GM12878 (cell line): ENCODE data around the gene RNF220. TPM values are rescaled to one million over a fixed set of nuclear protein-coding genes. Genes with fewer than 3 reads are reported as not detected.
A peak's percentile ranks its signal among the peaks of the same experiment; 100 is the strongest.

ENCODE experiments used
- CBX3 ChIP-seq: fragments of 200-600 bp; sonication (generic); IDR thresholded peaks from 2 replicates; pipeline ENCODE4 v1.6.1; 2016; ENCODE audit warnings: low read depth, borderline replicate concordance
- ESRRA ChIP-seq: IDR thresholded peaks from 2 replicates; pipeline ENCODE4 v1.6.1; 2012; ENCODE audit warnings: mild to moderate bottlenecking, low read length, improper control_type of control experiment
- EZH2 ChIP-seq: IDR thresholded peaks from 2 replicates; pipeline ENCODE4 v1.6.1; 2012; ENCODE audit warnings: low read depth, mild to moderate bottlenecking, control low read depth, inconsistent platforms, low read length, borderline replicate concordance; ENCODE audit not compliant: control insufficient read depth
- GABPA ChIP-seq: IDR thresholded peaks from 2 replicates; pipeline ENCODE4 v1.6.1; 2014; ENCODE audit warnings: antibody characterized with exemption, low read depth, mild to moderate bottlenecking, inconsistent platforms
- MYB ChIP-seq: fragments of 150-350 bp; IDR thresholded peaks from 2 replicates; pipeline ENCODE4 v1.6.1; 2014; ENCODE audit warnings: mild to moderate bottlenecking, low read depth, low read length, borderline replicate concordance
- NBN ChIP-seq: fragments of 450-650 bp; IDR thresholded peaks from 2 replicates; pipeline ENCODE4 v1.6.1; 2016
- RAD21 ChIP-seq: IDR thresholded peaks from 2 replicates; pipeline ENCODE4 v1.6.1; 2011; ENCODE audit warnings: mild to moderate bottlenecking, low read depth, low read length, moderate library complexity; ENCODE audit not compliant: insufficient read depth
- SPI1 ChIP-seq: IDR thresholded peaks from 2 replicates; pipeline ENCODE4 v1.6.1; 2011; ENCODE audit warnings: low read depth, mild to moderate bottlenecking, low read length, moderate library complexity, borderline replicate concordance; ENCODE audit not compliant: insufficient read depth
- SRF ChIP-seq, 2 experiments: IDR thresholded peaks; 2 replicates each; pipeline ENCODE4 v1.6.1; 2011; ENCODE audit warnings: low read depth in 2 of 2, low read length in 2 of 2, mild to moderate bottlenecking in 1 of 2, moderate library complexity in 1 of 2
- STAT3 ChIP-seq: IDR thresholded peaks from 2 replicates; pipeline ENCODE4 v1.6.1; 2011; ENCODE audit warnings: low read depth, low read length, improper control_type of control experiment
- ZNF622 ChIP-seq: fragments of 450-650 bp; IDR thresholded peaks from 2 replicates; pipeline ENCODE4 v1.6.1; 2017; ENCODE audit warnings: mild to moderate bottlenecking, inconsistent platforms
- polyA plus RNA-seq, 11 experiments: library from polyadenylated mRNA; depleted of rRNA in 4 of 11; unstranded in 6 of 11; stranded (reverse) in 5 of 11; fragments of >200 nt; fragmentation: Nextera tagmentation in 4 of 11; fragmentation: Illumina TruSeq in 1 of 11; extraction: Ambion mirVana in 4 of 11; extraction: Trizol in 1 of 11; gene quantifications; 1 replicate in 1 of 11; 2 replicates in 10 of 11; pipeline versions ENCODE4 v1.2.1 to v1.2.3, GENCODE V29; 2011 to 2016; ENCODE audit warnings: inconsistent platforms in 2 of 11, missing spikeins in 2 of 11, low read depth in 1 of 11
- total RNA-seq, 4 experiments: library from RNA; depleted of rRNA in 3 of 4; stranded (reverse); fragments of >200 nt in 3 of 4; fragmentation: Illumina TruSeq in 1 of 4; extraction: Trizol in 1 of 4; gene quantifications; 2 replicates each; pipeline versions ENCODE4 v1.2.1 to v1.2.3, GENCODE V29; 2013 to 2021
- TF ChIP-seq, protein P1 (sequence below): IDR thresholded peaks from 2 replicates; pipeline ENCODE4 v1.6.1; 2012; ENCODE audit warnings: mild to moderate bottlenecking, low read depth, low read length
- TF ChIP-seq, protein P2 (sequence below): fragments of 450-650 bp; formaldehyde crosslinking; IDR thresholded peaks from 2 replicates; pipeline ENCODE4 v1.4.0; 2022; ENCODE audit warnings: mild to moderate bottlenecking, moderate library complexity
- TF ChIP-seq, protein P3 (sequence below): fragments of 450-650 bp; IDR thresholded peaks from 2 replicates; pipeline ENCODE4 v1.6.1; 2016; ENCODE audit warnings: mild to moderate bottlenecking
- TF ChIP-seq, protein P4 (sequence below): IDR thresholded peaks from 2 replicates; pipeline ENCODE4 v1.6.1; 2011; ENCODE audit warnings: low read depth, low read length, improper control_type of control experiment, borderline replicate concordance
- TF ChIP-seq, protein P5 (sequence below): fragments of 450-650 bp; formaldehyde crosslinking; IDR thresholded peaks from 2 replicates; pipeline ENCODE4 v1.5.0; 2022; ENCODE audit warnings: mild to moderate bottlenecking, missing genetic modification characterization

RNF220 gene
- total and polyA plus RNA-seq, 10 of the 15 experiments (the other 5 are each of a cell fraction or from before 2014, with no cell fraction given): 4.6 to 84.1 (median 53.7) TPM

DNA sequence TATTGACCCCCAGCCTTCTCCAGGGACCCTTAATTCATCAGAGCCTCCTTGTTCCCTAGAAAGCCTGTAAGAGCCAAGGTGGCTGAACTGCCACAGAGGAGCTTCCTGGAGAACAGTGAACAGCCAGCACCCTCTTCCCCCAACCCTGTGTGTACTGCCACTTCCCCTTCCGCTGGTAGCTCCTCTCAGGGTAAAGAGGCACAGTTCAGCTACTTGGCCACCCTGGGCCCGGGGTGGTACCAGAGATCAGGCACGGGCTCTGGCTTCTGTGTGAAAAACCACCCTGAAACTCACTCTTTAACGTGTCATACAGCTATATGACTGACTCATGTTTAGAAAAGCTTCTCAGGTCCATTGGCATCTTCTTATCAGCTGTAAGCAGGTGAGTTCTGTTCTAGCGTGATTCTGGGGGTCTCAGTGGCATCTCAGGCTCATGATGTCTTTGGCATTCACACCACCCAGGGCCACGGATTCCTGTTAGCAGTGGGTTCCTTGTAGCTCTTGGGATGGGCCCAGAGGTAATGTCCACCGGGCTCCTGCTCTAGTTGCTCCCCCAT, 291.8 kb downstream of the RNF220 start (continued):
- no peak for TF ChIP-seq CBX3
- TF ChIP-seq SRF (IDR thresholded peaks at IDR 0.05; ENCODE audit: low read depth in 2 of 2, low read length in 2 of 2): no peak
- TF ChIP-seq, protein P1, sequence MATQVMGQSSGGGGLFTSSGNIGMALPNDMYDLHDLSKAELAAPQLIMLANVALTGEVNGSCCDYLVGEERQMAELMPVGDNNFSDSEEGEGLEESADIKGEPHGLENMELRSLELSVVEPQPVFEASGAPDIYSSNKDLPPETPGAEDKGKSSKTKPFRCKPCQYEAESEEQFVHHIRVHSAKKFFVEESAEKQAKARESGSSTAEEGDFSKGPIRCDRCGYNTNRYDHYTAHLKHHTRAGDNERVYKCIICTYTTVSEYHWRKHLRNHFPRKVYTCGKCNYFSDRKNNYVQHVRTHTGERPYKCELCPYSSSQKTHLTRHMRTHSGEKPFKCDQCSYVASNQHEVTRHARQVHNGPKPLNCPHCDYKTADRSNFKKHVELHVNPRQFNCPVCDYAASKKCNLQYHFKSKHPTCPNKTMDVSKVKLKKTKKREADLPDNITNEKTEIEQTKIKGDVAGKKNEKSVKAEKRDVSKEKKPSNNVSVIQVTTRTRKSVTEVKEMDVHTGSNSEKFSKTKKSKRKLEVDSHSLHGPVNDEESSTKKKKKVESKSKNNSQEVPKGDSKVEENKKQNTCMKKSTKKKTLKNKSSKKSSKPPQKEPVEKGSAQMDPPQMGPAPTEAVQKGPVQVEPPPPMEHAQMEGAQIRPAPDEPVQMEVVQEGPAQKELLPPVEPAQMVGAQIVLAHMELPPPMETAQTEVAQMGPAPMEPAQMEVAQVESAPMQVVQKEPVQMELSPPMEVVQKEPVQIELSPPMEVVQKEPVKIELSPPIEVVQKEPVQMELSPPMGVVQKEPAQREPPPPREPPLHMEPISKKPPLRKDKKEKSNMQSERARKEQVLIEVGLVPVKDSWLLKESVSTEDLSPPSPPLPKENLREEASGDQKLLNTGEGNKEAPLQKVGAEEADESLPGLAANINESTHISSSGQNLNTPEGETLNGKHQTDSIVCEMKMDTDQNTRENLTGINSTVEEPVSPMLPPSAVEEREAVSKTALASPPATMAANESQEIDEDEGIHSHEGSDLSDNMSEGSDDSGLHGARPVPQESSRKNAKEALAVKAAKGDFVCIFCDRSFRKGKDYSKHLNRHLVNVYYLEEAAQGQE: no peak
- TF ChIP-seq ZNF622: no peak
- TF ChIP-seq GABPA: 0 out of 2 replicates have a peak, but pooled peaks have one; percentile 7
- TF ChIP-seq, protein P2, sequence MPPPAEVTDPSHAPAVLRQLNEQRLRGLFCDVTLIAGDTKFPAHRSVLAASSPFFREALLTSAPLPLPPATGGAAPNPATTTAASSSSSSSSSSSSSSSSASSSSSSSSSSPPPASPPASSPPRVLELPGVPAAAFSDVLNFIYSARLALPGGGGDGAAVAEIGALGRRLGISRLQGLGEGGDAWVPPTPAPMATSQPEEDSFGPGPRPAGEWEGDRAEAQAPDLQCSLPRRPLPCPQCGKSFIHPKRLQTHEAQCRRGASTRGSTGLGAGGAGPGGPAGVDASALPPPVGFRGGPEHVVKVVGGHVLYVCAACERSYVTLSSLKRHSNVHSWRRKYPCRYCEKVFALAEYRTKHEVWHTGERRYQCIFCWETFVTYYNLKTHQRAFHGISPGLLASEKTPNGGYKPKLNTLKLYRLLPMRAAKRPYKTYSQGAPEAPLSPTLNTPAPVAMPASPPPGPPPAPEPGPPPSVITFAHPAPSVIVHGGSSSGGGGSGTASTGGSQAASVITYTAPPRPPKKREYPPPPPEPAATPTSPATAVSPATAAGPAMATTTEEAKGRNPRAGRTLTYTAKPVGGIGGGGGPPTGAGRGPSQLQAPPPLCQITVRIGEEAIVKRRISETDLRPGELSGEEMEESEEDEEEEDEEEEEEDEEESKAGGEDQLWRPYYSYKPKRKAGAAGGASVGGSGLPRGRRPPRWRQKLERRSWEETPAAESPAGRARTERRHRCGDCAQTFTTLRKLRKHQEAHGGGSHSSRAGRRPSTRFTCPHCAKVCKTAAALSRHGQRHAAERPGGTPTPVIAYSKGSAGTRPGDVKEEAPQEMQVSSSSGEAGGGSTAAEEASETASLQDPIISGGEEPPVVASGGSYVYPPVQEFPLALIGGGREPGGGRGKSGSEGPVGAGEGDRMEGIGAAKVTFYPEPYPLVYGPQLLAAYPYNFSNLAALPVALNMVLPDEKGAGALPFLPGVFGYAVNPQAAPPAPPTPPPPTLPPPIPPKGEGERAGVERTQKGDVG (CRISPR knock-in tag): no peak
- no peak for TF ChIP-seq STAT3
- TF ChIP-seq RAD21: no peak
- TF ChIP-seq, protein P3, sequence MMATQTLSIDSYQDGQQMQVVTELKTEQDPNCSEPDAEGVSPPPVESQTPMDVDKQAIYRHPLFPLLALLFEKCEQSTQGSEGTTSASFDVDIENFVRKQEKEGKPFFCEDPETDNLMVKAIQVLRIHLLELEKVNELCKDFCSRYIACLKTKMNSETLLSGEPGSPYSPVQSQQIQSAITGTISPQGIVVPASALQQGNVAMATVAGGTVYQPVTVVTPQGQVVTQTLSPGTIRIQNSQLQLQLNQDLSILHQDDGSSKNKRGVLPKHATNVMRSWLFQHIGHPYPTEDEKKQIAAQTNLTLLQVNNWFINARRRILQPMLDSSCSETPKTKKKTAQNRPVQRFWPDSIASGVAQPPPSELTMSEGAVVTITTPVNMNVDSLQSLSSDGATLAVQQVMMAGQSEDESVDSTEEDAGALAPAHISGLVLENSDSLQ: no peak
- TF ChIP-seq SPI1: peak; percentile 69
- no peak for TF ChIP-seq ESRRA
- TF ChIP-seq EZH2: no peak
- no peak for TF ChIP-seq NBN
- TF ChIP-seq MYB: no peak
- TF ChIP-seq, protein P4, sequence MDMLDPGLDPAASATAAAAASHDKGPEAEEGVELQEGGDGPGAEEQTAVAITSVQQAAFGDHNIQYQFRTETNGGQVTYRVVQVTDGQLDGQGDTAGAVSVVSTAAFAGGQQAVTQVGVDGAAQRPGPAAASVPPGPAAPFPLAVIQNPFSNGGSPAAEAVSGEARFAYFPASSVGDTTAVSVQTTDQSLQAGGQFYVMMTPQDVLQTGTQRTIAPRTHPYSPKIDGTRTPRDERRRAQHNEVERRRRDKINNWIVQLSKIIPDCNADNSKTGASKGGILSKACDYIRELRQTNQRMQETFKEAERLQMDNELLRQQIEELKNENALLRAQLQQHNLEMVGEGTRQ: no peak
- TF ChIP-seq, protein P5, sequence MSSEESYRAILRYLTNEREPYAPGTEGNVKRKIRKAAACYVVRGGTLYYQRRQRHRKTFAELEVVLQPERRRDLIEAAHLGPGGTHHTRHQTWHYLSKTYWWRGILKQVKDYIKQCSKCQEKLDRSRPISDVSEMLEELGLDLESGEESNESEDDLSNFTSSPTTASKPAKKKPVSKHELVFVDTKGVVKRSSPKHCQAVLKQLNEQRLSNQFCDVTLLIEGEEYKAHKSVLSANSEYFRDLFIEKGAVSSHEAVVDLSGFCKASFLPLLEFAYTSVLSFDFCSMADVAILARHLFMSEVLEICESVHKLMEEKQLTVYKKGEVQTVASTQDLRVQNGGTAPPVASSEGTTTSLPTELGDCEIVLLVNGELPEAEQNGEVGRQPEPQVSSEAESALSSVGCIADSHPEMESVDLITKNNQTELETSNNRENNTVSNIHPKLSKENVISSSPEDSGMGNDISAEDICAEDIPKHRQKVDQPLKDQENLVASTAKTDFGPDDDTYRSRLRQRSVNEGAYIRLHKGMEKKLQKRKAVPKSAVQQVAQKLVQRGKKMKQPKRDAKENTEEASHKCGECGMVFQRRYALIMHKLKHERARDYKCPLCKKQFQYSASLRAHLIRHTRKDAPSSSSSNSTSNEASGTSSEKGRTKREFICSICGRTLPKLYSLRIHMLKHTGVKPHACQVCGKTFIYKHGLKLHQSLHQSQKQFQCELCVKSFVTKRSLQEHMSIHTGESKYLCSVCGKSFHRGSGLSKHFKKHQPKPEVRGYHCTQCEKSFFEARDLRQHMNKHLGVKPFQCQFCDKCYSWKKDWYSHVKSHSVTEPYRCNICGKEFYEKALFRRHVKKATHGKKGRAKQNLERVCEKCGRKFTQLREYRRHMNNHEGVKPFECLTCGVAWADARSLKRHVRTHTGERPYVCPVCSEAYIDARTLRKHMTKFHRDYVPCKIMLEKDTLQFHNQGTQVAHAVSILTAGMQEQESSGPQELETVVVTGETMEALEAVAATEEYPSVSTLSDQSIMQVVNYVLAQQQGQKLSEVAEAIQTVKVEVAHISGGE (CRISPR knock-in tag): no peak
